ENCODE results near the gene ENC1. TPM values are rescaled to one million over a fixed set of nuclear protein-coding genes. Genes with fewer than 3 reads are reported as not detected.

Gene ENC1
- total RNA-seq, 1 donor, result 72.1 TPM

DNA sequence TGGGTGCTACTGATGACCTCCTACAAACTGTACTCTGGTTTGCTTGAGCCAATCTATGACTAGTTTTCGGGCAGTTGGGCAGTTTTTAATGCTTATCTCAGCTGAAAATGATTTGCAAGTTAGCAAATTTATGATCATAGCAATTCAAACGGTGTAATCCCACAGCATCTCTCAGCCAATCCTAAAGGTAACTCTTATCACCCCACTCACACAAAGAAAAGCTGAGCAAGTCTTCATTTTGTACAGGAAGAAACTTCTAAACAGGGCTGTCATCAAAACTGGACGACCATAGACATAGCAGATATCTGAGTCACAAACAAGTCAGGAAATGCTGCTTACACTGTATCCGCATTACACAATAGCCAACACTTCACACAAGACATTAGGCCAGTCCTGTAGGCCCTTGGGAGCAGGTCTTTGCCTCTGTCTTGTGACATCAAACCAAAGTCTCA lies 2.6 kb upstream of the ENC1 start:
- H3K4me3 ChIP-seq (ENCODE audit: low read depth, low read length), result no peak overlapping the region
- TF ChIP-seq CTCF (IDR thresholded peaks at IDR 0.05; ENCODE audit: insufficient read depth, low read depth, low read length), result no peak

DNA sequence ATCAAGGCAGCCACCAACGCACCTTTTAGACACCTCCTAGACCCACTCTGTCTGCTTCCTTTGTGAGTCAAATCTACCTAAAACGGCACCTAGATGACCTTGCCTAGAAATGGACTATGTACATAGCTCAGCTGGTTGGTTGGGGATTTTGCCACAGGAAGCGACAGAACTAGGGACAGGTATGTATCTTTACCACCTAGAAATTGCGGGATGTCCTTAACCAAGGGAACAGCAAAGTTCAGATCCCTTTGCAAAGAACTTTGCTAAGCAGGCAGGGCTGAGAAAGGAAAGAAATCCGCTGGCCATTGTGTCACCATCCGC lies 2.0 kb upstream of the ENC1 start:
- DNase-seq (ENCODE audit: low read depth), result no peak
- no peak overlapping the region for H3K4me3 ChIP-seq (ENCODE audit: low read depth, low read length)
- TF ChIP-seq CTCF (IDR thresholded peaks at IDR 0.05; ENCODE audit: insufficient read depth, low read depth, low read length), result no peak

More for the DNA sequence above, 2.6 kb upstream of the ENC1 start:
- DNase-seq (ENCODE audit: low read depth), result peak; percentile 96

DNA sequence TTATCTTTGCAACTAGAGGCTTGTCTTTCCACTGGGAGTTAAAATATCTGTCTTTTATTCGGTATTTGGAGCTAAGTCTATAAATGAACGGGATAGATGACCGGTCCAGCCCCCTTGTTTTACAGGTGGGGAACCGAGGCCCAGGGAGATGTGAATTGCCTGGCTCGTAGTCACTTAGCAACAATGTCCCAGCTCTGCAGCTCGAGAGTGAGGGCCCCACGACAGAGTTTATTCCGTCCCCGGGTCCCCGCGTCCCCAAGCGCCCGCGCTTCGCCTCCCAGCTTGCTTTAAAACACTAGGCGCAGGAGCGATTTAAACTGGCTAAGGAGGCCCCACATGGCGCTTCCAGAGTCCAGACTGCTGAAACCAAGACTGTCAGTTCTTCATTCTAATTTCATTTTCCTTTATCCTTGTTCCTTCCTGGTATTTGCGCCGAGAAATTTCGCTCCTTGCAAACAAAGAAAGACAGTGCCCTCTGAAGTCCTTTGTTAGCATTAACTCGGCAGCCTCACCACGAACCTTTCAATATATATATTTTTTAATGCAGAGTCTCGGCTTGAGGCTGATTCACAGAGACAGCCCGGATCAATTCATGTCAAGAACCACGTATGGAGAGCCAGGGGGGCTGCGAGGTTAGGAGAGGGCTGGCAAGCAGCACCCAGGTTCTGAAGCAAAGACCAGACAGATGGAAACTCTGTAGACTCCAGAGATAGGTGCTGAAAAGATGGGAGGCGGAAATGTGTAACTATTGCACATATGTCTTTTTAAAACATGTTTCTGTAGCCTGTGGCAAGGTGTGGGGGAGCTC lies 1.4 kb upstream of the ENC1 start:
- peak; percentile 65 for TF ChIP-seq CTCF (IDR thresholded peaks at IDR 0.05; ENCODE audit: insufficient read depth, low read depth, low read length)
- H3K4me3 ChIP-seq (ENCODE audit: low read depth, low read length), result peak overlapping the region; percentile 85
- DNase-seq (ENCODE audit: low read depth), result peak; percentile 82

- no peak for TF ChIP-seq CTCF (IDR thresholded peaks at IDR 0.05; ENCODE audit: insufficient read depth, low read depth, low read length)
- peak overlapping the region; percentile 85 for H3K4me3 ChIP-seq (ENCODE audit: low read depth, low read length)
- DNase-seq (ENCODE audit: low read depth), result peak; percentile 74
These were observed 616 bp upstream of the ENC1 start for GRCh38 chr5:74640954-74641734.

DNA sequence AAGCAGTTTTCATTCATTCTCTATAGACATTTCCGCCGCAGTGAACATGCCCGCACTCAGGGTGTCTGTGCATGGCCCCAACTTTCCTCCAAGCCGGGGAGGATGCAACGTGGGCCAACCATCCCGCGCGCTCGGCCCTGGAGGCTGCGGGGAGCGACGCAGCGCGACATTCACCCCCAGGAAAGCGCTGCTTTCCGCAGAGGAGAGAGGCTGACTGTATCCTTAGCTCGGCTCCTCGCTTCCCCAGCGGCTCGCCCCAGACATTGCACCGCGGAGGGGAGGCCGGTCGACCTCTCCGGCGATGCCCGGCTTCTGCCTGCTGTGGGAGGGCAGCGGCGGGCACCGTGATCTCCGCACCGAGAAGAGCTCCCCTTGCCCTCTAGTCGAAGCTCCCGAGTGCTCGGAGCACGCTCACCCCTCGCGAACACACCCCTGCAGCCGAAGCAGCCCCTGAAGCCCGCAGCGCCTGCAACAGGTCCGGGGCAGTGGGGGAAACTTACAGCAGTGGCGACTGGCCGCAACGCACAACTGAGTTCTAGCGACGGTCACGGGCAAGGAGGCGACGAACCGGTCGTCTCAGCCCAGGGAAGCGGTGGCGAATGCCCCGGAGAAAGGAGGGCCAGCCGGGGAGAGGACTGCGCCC lies 600 bp downstream of the ENC1 start:
- peak; percentile 46 for DNase-seq (ENCODE audit: low read depth)
- peak overlapping the region; percentile 85 for H3K4me3 ChIP-seq (ENCODE audit: low read depth, low read length)
- TF ChIP-seq CTCF (IDR thresholded peaks at IDR 0.05; ENCODE audit: insufficient read depth, low read depth, low read length), result no peak

GRCh38 chr5:74638970-74639806 lies 1.3 kb downstream of the ENC1 start:
- peak overlapping the region; percentile 85 for H3K4me3 ChIP-seq (ENCODE audit: low read depth, low read length)
- no peak for TF ChIP-seq CTCF (IDR thresholded peaks at IDR 0.05; ENCODE audit: insufficient read depth, low read depth, low read length)
- peak; percentile 52 for DNase-seq (ENCODE audit: low read depth)

Data from fibroblast of villous mesenchyme (primary cell).